Fibroblast of lung (primary cell): ENCODE data around the gene CLMN. TPM values are rescaled to one million over a fixed set of nuclear protein-coding genes. Genes with fewer than 3 reads are reported as not detected.

ENCODE experiments used
- DNase-seq, 2 donors: peaks; one replicate each; pipeline versions ENCODE4 v3.0.0 to v3.0.0-alpha.2; 2010; ENCODE audit warnings: low read depth in 2 of 2
- H2AFZ ChIP-seq: 2 replicates; pipeline ENCODE4 v1.5.1; 2012; ENCODE audit warnings: low read length, control low read depth, inconsistent platforms
- H3K27ac ChIP-seq: 2 replicates; pipeline ENCODE4 v1.5.1; 2011; ENCODE audit warnings: low read length, control low read depth; ENCODE audit not compliant: insufficient read depth
- H3K27me3 ChIP-seq: 2 replicates; pipeline ENCODE4 v1.5.1; 2011; ENCODE audit warnings: mild to moderate bottlenecking, low read length; ENCODE audit not compliant: control insufficient read depth, insufficient read depth
- H3K36me3 ChIP-seq: 2 replicates; pipeline ENCODE4 v1.5.1; 2011; ENCODE audit warnings: low read length; ENCODE audit not compliant: control insufficient read depth, insufficient read depth
- H3K4me1 ChIP-seq: 2 replicates; pipeline ENCODE4 v1.5.1; 2011; ENCODE audit warnings: low read length; ENCODE audit not compliant: control insufficient read depth, insufficient read depth; ENCODE audit errors: extremely low read depth
- H3K4me2 ChIP-seq: 2 replicates; pipeline ENCODE4 v1.5.1; 2011; ENCODE audit warnings: low read length, control low read depth; ENCODE audit not compliant: insufficient read depth; ENCODE audit errors: extremely low read depth
- H3K4me3 ChIP-seq, 4 experiments: fragments of 200-600 bp in 1 of 4; sonication (generic) in 1 of 4; replicated peaks in 1 of 4; 2 replicates each; pipeline ENCODE4 v1.5.1; 2011 to 2016; ENCODE audit warnings: low read length in 4 of 4, low read depth in 3 of 4, mild to moderate bottlenecking in 3 of 4, control low read depth in 2 of 4, inconsistent platforms in 1 of 4, mixed read lengths in 1 of 4; ENCODE audit not compliant: insufficient read depth in 1 of 4; ENCODE audit errors: control extremely low read depth in 1 of 4
- H3K79me2 ChIP-seq: 2 replicates; pipeline ENCODE4 v1.5.1; 2012; ENCODE audit warnings: mild to moderate bottlenecking, low read length, inconsistent platforms; ENCODE audit not compliant: control insufficient read depth, insufficient read depth
- H3K9ac ChIP-seq: 2 replicates; pipeline ENCODE4 v1.5.1; 2011; ENCODE audit warnings: mild to moderate bottlenecking, low read length, control low read depth; ENCODE audit not compliant: insufficient read depth
- H3K9me3 ChIP-seq: 2 replicates; pipeline ENCODE4 v1.5.1; 2012; ENCODE audit warnings: low read depth, low read length; ENCODE audit not compliant: control insufficient read depth, insufficient read depth
- H4K20me1 ChIP-seq: 2 replicates; pipeline ENCODE4 v1.5.1; 2011; ENCODE audit warnings: low read length; ENCODE audit not compliant: control insufficient read depth, insufficient read depth; ENCODE audit errors: extremely low read depth
- EZH2 ChIP-seq: IDR thresholded peaks from 2 replicates; pipeline ENCODE4 v1.5.1; 2012; ENCODE audit warnings: low read length, control low read depth, mild to moderate bottlenecking; ENCODE audit errors: missing control alignments
- polyA plus RNA-seq, 2 donors: library from polyadenylated mRNA; depleted of rRNA in 1 of 2; stranded (reverse) in 1 of 2; unstranded in 1 of 2; fragments of >200 nt; gene quantifications; 2 replicates each; pipeline ENCODE4 v1.2.1, GENCODE V29; 2011 to 2012; ENCODE audit warnings: missing spikeins in 1 of 2
- total RNA-seq: library from RNA; depleted of rRNA; stranded (reverse); fragments of >200 nt; gene quantifications from 2 replicates; pipeline ENCODE4 v1.2.1, GENCODE V29; 2014
- TF ChIP-seq, protein P1 (sequence below), 2 donors: IDR thresholded peaks in 1 of 2; conservative IDR thresholded peaks in 1 of 2; 1 replicate in 1 of 2; 2 replicates in 1 of 2; pipeline ENCODE4 v1.5.1; 2011 to 2012; ENCODE audit warnings: low read length in 2 of 2, control low read depth in 1 of 2, inconsistent platforms in 1 of 2, low read depth in 1 of 2, mild to moderate bottlenecking in 1 of 2

CLMN gene
- total and polyA plus RNA-seq, 2 donors (not counting 1 experiment from before 2014, with no cell fraction given) = 0.83 to 2.7 TPM

DNA sequence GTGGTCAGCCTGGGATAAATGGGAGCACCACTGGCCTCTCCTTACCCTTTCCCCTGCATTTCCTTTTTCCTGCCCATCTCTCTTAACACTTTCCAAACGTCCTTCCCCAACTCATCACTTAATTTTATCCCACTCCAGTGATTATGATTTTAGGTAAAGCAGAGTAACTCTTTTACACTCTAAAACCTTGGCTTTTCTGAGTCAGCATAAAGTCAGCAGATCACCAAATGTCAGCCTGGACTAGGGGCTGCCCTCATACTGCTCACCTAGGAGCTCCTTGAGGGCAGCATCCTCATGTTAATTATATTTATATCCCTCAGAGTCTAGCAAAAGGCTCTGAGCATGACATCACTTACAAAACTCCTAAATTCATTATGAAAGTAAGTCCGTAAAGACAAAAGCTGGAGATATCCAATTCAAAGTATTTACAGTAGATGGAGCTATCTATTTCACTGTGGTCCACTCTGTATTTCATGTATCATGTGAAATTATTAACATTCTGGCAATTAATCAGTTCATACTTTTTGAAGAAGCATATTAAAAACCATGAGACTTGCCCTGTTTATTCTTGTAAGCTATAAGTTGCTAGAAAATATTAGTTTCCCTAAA, 145.4 kb downstream of the CLMN start:
- H3K9me3 ChIP-seq = no peaks in the 10 kb centered on the region
- no peak overlapping the region for H3K9ac ChIP-seq
- H3K4me3 ChIP-seq = no peak overlapping the region
- TF ChIP-seq, protein P1, sequence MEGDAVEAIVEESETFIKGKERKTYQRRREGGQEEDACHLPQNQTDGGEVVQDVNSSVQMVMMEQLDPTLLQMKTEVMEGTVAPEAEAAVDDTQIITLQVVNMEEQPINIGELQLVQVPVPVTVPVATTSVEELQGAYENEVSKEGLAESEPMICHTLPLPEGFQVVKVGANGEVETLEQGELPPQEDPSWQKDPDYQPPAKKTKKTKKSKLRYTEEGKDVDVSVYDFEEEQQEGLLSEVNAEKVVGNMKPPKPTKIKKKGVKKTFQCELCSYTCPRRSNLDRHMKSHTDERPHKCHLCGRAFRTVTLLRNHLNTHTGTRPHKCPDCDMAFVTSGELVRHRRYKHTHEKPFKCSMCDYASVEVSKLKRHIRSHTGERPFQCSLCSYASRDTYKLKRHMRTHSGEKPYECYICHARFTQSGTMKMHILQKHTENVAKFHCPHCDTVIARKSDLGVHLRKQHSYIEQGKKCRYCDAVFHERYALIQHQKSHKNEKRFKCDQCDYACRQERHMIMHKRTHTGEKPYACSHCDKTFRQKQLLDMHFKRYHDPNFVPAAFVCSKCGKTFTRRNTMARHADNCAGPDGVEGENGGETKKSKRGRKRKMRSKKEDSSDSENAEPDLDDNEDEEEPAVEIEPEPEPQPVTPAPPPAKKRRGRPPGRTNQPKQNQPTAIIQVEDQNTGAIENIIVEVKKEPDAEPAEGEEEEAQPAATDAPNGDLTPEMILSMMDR (conservative IDR thresholded peaks at IDR 0.05 in 1 of 2, IDR thresholded peaks at IDR 0.05 in 1 of 2; ENCODE audit: low read depth in 1 of 2, low read length in 2 of 2) = peak in 1 of 2 donors; percentile 25
- TF ChIP-seq EZH2 = no peak
- no peak overlapping the region for H3K27ac ChIP-seq
- H3K27me3 ChIP-seq = no peaks in the 10 kb centered on the region
- no peaks in the 10 kb centered on the region for H3K36me3 ChIP-seq
- H3K4me1 ChIP-seq = no peaks in the 10 kb centered on the region
- peak in 1 of 2 donors; percentile 33 for DNase-seq
- no peaks in the 10 kb centered on the region for H3K79me2 ChIP-seq
- no peaks in the 10 kb centered on the region for H4K20me1 ChIP-seq
- no peak overlapping the region for H3K4me2 ChIP-seq
- H2AFZ ChIP-seq = no peak overlapping the region

DNA sequence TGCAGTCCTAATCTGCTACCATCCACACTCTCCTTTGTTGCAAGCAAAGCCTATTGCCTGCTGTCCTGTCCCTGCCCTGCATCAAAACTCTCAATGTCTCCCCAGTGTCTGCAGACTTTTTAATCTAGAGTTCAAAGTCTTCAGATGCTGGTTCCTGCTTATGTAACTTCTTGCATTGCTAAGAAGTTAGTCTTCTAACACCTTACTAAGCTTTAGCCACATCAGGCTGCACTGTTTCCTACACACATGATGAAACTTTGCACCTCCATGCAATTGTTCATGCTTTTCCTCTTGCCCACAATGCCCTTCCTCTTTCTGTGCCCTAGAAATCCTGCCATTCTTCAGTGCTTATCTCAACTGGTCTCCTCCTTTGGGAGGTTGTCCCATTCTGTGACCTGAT, 146.2 kb downstream of the CLMN start:
- Histone ChIP-seq H3K4me2 (no peak overlapping the region), H3K36me3 (no peaks in the 10 kb centered on the region), H3K9ac (no peak overlapping the region), H3K4me3 (no peak overlapping the region), H3K9me3 (no peaks in the 10 kb centered on the region), H2AFZ (no peak overlapping the region), H3K79me2 (no peaks in the 10 kb centered on the region), H3K27ac (no peak overlapping the region), H3K4me1 (no peaks in the 10 kb centered on the region), H4K20me1 (no peaks in the 10 kb centered on the region), H3K27me3 (no peaks in the 10 kb centered on the region)
- no peak for TF ChIP-seq EZH2
- TF ChIP-seq, protein P1 (conservative IDR thresholded peaks at IDR 0.05 in 1 of 2, IDR thresholded peaks at IDR 0.05 in 1 of 2; ENCODE audit: low read depth in 1 of 2, low read length in 2 of 2) = no peak
- no peak for DNase-seq

DNA sequence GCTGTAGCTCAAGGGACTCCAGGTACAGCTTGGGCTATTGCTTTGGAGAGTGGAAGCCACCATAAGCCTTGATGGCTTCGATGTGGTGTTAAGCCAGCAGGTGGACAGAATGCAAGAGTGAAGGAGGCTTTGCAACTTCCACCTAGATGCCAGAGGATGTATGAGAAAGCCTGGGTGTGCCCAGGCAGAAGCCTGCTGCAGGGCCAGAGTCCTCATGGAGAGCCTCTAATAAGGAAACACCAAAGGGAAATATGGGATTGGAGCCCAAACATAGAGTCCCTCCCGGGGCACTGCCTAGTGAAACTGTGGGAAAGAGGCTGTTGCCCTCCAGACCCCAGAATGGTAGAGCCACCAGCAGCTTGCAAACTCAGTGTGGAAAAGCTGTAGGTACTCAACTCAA, 152.5 kb downstream of the CLMN start:
- no peak overlapping the region for H2AFZ ChIP-seq
- H3K4me3 ChIP-seq = no peak overlapping the region
- H3K4me2 ChIP-seq = no peak overlapping the region
- H4K20me1 ChIP-seq = no peaks in the 10 kb centered on the region
- H3K4me1 ChIP-seq = no peaks in the 10 kb centered on the region
- no peak for TF ChIP-seq EZH2
- TF ChIP-seq, protein P1 (conservative IDR thresholded peaks at IDR 0.05 in 1 of 2, IDR thresholded peaks at IDR 0.05 in 1 of 2; ENCODE audit: low read depth in 1 of 2, low read length in 2 of 2) = no peak
- no peak for DNase-seq
- H3K27ac ChIP-seq = no peak overlapping the region
- H3K79me2 ChIP-seq = no peaks in the 10 kb centered on the region
- H3K36me3 ChIP-seq = no peaks in the 10 kb centered on the region
- no peaks in the 10 kb centered on the region for H3K27me3 ChIP-seq
- no peaks in the 10 kb centered on the region for H3K9me3 ChIP-seq
- no peak overlapping the region for H3K9ac ChIP-seq
